Adrenal gland (tissue), 12 donors: ENCODE measurements around the gene ABCA1. TPM values are rescaled to one million over a fixed set of nuclear protein-coding genes. Genes with fewer than 3 reads are reported as not detected.
A peak's percentile ranks its signal among the peaks of the same experiment; 100 is the strongest.

Source experiments
- DNase-seq, 7 donors: peaks; one replicate each; pipeline ENCODE4 v3.0.0-alpha.2; 2019 to 2020
- H3K27ac ChIP-seq, 5 donors: fragments of 200-600 bp; sonication (generic) in 4 of 5; 1 replicate in 3 of 5; 2 replicates in 2 of 5; pipeline versions ENCODE4 v1.5.1 to v1.8.0; 2016 to 2020; ENCODE audit warnings: mild to moderate bottlenecking in 1 of 5
- H3K27me3 ChIP-seq: fragments of 200-600 bp; 2 replicates; pipeline ENCODE4 v1.8.0; 2021
- H3K36me3 ChIP-seq, 2 donors: fragments of 200-600 bp; replicated peaks in 1 of 2; 1 replicate in 1 of 2; 2 replicates in 1 of 2; pipeline versions ENCODE4 v1.5.1 to v1.8.0; 2018 to 2022
- H3K4me1 ChIP-seq, 2 donors: fragments of 200-600 bp; replicated peaks in 1 of 2; 1 replicate in 1 of 2; 2 replicates in 1 of 2; pipeline versions ENCODE4 v1.5.1 to v1.8.0; 2018 to 2021
- H3K4me3 ChIP-seq, 4 donors: fragments of 200-600 bp; sonication (generic) in 3 of 4; one replicate each; pipeline ENCODE4 v1.5.1; 2016 to 2018
- H3K9me3 ChIP-seq, 3 donors: fragments of 200-600 bp; sonication (generic) in 1 of 3; replicated peaks in 1 of 3; 1 replicate in 2 of 3; 2 replicates in 1 of 3; pipeline versions ENCODE4 v1.5.1 to v1.8.0; 2016 to 2021
- POLR2A ChIP-seq, 2 donors: fragments of 450-650 bp; IDR thresholded peaks; one replicate each; pipeline ENCODE4 v1.6.1; 2017; ENCODE audit warnings: antibody characterized with exemption in 2 of 2, mild to moderate bottlenecking in 2 of 2, moderate library complexity in 1 of 2
- WGBS, 4 donors: extraction: QIAGEN DNeasy Blood & Tissue Kit in 2 of 4; methylation state at CpG; one replicate each; pipeline versions ENCODE4 v1.1.5 to v1.1.7; 2013 to 2017; 5-methylcytosine and 5-hydroxymethylcytosine counted together
- intact Hi-C, 2 donors: fragments of 100-400 bp; cut with DNase I; formaldehyde crosslinking; loops; one replicate each; pipeline versions ENCODE4 v1.14.1 to v1.15.0; 2022 to 2023
- polyA plus RNA-seq, 3 donors: library from polyadenylated mRNA; stranded (reverse); fragments of 200-250 nt in 2 of 3; fragments of 350-450 nt in 1 of 3; fragmentation: Illumina TruSeq in 1 of 3; extraction: RNeasy Lipid Tissue Mini Kit (QIAGEN cat#74804) in 1 of 3; gene quantifications; one replicate each; pipeline ENCODE4 v1.2.3, GENCODE V29; 2013 to 2014
- total RNA-seq, 9 donors: library from RNA; depleted of rRNA in 4 of 9; stranded (reverse); fragments of >200 nt in 4 of 9; fragments of 120-200 nt in 1 of 9; fragmentation: NEBNext Ultra II Directional in 1 of 9; extraction: Animal tissue kit (Norgen Biotek cat#: 25700) in 1 of 9; gene quantifications; one replicate each; pipeline versions ENCODE4 v1.1.0 to v1.2.4, GENCODE V29; 2013 to 2023
- TF ChIP-seq, protein P1 (sequence below), 6 experiments: fragments of 450-650 bp in 4 of 6; fragments of 200-600 bp in 2 of 6; sonication (generic) in 1 of 6; IDR thresholded peaks; 1 replicate in 5 of 6; 2 replicates in 1 of 6; pipeline versions ENCODE4 v1.5.1 to v1.8.0; 2016 to 2021; ENCODE audit warnings: antibody characterized with exemption in 6 of 6, mild to moderate bottlenecking in 2 of 6, moderate library complexity in 1 of 6
- donor health status: healthy with polysubstance abuse.
- donor health status: Bipolar disorder and iron deficiency.
- donor health status: DM: yes; HTN: yes; CAD: no.
- donor health status: DM: no; HTN: no; CAD: no.
- donor health status: DM: no; HTN: no; CAD: no.
- donor health status: DM: yes; HTN: yes; CAD: no.

The ABCA1 gene
- total and polyA plus RNA-seq, 12 donors, result 26.8 to 446 (median 134) TPM

GRCh38 chr9:104974053-104974962 is 46.4 kb upstream of the ABCA1 start:
- TF ChIP-seq, protein P1, sequence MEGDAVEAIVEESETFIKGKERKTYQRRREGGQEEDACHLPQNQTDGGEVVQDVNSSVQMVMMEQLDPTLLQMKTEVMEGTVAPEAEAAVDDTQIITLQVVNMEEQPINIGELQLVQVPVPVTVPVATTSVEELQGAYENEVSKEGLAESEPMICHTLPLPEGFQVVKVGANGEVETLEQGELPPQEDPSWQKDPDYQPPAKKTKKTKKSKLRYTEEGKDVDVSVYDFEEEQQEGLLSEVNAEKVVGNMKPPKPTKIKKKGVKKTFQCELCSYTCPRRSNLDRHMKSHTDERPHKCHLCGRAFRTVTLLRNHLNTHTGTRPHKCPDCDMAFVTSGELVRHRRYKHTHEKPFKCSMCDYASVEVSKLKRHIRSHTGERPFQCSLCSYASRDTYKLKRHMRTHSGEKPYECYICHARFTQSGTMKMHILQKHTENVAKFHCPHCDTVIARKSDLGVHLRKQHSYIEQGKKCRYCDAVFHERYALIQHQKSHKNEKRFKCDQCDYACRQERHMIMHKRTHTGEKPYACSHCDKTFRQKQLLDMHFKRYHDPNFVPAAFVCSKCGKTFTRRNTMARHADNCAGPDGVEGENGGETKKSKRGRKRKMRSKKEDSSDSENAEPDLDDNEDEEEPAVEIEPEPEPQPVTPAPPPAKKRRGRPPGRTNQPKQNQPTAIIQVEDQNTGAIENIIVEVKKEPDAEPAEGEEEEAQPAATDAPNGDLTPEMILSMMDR (IDR thresholded peaks at IDR 0.05), result no peak
- no peak for TF ChIP-seq POLR2A (IDR thresholded peaks at IDR 0.05)
- DNase-seq, result no peak
- no peak overlapping the region for H3K27ac ChIP-seq
- no peak overlapping the region for H3K4me3 ChIP-seq
- peaks cover 5 to 10% of the 10 kb centered on the region in 2 donors for H3K4me1 ChIP-seq
- no peaks in the 10 kb centered on the region for H3K9me3 ChIP-seq
- no peaks in the 10 kb centered on the region for H3K27me3 ChIP-seq
- 47 to 61% (median 53%) methylated on average over 8 of the region's 8 CpGs for WGBS, 4 donors
- intact Hi-C loops, result no loop called here
- H3K36me3 ChIP-seq, result no peaks in the 10 kb centered on the region

- H3K27ac ChIP-seq, result no peak overlapping the region
- H3K36me3 ChIP-seq, result no peaks in the 10 kb centered on the region
- H3K27me3 ChIP-seq, result no peaks in the 10 kb centered on the region
- WGBS, 4 donors, result 90 to 96% (median 91%) methylated on average over 4 of the region's 4 CpGs
- H3K4me1 ChIP-seq, result peaks cover 12 to 18% of the 10 kb centered on the region in 2 donors
- no peaks in the 10 kb centered on the region for H3K9me3 ChIP-seq
- no peak for TF ChIP-seq POLR2A (IDR thresholded peaks at IDR 0.05)
- TF ChIP-seq, protein P1 (IDR thresholded peaks at IDR 0.05), result no peak
- no peak for DNase-seq
- intact Hi-C loops, result no loop called here
- no peak overlapping the region for H3K4me3 ChIP-seq
These were observed 44.4 kb upstream of the ABCA1 start for GRCh38 chr9:104972242-104972866.

DNA sequence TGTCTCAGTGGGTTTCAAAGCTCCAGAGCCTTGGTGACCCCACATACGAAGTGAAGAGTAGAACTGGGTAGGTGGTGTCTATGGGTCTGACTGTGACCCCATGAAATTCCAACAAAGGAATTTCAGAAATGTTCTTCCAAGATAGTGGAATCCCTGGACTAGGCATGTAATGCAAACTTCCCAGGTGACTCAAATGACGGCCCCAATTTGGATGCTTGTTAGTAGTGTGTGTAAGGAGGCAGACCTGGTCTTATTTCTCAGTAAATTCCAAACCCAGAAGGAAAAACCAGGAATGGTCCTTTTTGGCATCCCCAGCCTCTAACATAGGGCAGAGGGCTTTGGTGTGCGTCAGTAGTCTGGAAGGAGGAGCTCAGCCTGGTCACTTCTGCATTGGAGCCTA is 43.6 kb upstream of the ABCA1 start:
- intact Hi-C loops, result no loop called here
- TF ChIP-seq POLR2A (IDR thresholded peaks at IDR 0.05), result no peak
- TF ChIP-seq, protein P1 (IDR thresholded peaks at IDR 0.05), result no peak
- Histone ChIP-seq H3K27me3 (no peaks in the 10 kb centered on the region), H3K36me3 (no peaks in the 10 kb centered on the region), H3K9me3 (no peaks in the 10 kb centered on the region), H3K27ac (no peak overlapping the region), H3K4me3 (no peak overlapping the region), H3K4me1 (peaks cover 12 to 18% of the 10 kb centered on the region in 2 donors)
- no peak for DNase-seq
- WGBS, 4 donors, result 84 to 98% (median 87%) methylated on average over 3 of the region's 3 CpGs

GRCh38 chr9:104970271-104970987 is 42.5 kb upstream of the ABCA1 start:
- Histone ChIP-seq H3K36me3 (no peaks in the 10 kb centered on the region), H3K27me3 (no peaks in the 10 kb centered on the region), H3K4me1 (peaks cover 12 to 18% of the 10 kb centered on the region in 2 donors), H3K27ac (peak overlapping the region in 2 of 5 donors; percentile 88 to 96), H3K9me3 (no peaks in the 10 kb centered on the region), H3K4me3 (no peak overlapping the region)
- TF ChIP-seq POLR2A (IDR thresholded peaks at IDR 0.05), result no peak
- TF ChIP-seq, protein P1 (IDR thresholded peaks at IDR 0.05), result no peak
- 83 to 86% (median 85%) methylated on average over 8 of the region's 8 CpGs for WGBS, 4 donors
- peak in 1 of 7 donors; percentile 32 for DNase-seq
- intact Hi-C loops, result no loop called here
